Progenitor cell of endocrine pancreas (in vitro differentiated cells): Measurements from ENCODE around the gene NUMA1. TPM values are rescaled to one million over a fixed set of nuclear protein-coding genes. Genes with fewer than 3 reads are reported as not detected.

Experiments
- DNase-seq: peaks from one replicate; pipeline ENCODE4 v3.0.0; 2021; ENCODE audit warnings: low spot score; ENCODE audit not compliant: unreplicated experiment
- H3K27ac Mint-ChIP-seq: 2 replicates; pipeline ENCODE4 v1.8.0; 2021; ENCODE audit warnings: mild to moderate bottlenecking, moderate library complexity, mixed read lengths
- H3K27me3 Mint-ChIP-seq: 2 replicates; pipeline ENCODE4 v1.8.0; 2021; ENCODE audit warnings: mixed read lengths
- H3K36me3 Mint-ChIP-seq: 2 replicates; pipeline ENCODE4 v1.8.0; 2022; ENCODE audit warnings: mixed read lengths; ENCODE audit not compliant: insufficient read depth
- H3K4me1 Mint-ChIP-seq: 2 replicates; pipeline ENCODE4 v1.8.0; 2021; ENCODE audit warnings: low read depth, mixed read lengths
- H3K4me3 Mint-ChIP-seq: 2 replicates; pipeline ENCODE4 v1.8.0; 2021; ENCODE audit warnings: low read depth, mild to moderate bottlenecking, moderate library complexity, mixed read lengths
- H3K9me3 Mint-ChIP-seq: 2 replicates; pipeline ENCODE4 v1.8.0; 2021; ENCODE audit warnings: low read depth, mixed read lengths
- CTCF ChIP-seq: fragments of 200-600 bp; sonication (generic); IDR thresholded peaks from one replicate; pipeline ENCODE4 v1.5.0; 2021; ENCODE audit warnings: antibody characterized with exemption, mild to moderate bottlenecking; ENCODE audit not compliant: unreplicated experiment
- total RNA-seq: library from RNA; stranded (reverse); gene quantifications from 2 replicates; pipeline ENCODE4 v1.2.1, GENCODE V29; 2021

NUMA1 gene
- total RNA-seq, 1 donor from 2014 or later: 255 TPM

GRCh38 chr11:72012897-72013721 is 67.2 kb downstream of the NUMA1 start:
- TF ChIP-seq CTCF: no peak
- Mint-ChIP-seq H3K36me3 (peaks cover 36% of the 10 kb centered on the region), H3K27ac (no peak overlapping the region), H3K27me3 (no peaks in the 10 kb centered on the region), H3K4me1 (no peaks in the 10 kb centered on the region), H3K9me3 (no peaks in the 10 kb centered on the region), H3K4me3 (no peak overlapping the region)
- no peak for DNase-seq

- peaks cover 37% of the 10 kb centered on the region for H3K36me3 Mint-ChIP-seq
- no peaks in the 10 kb centered on the region for H3K27me3 Mint-ChIP-seq
- H3K4me1 Mint-ChIP-seq: no peaks in the 10 kb centered on the region
- DNase-seq: no peak
- H3K9me3 Mint-ChIP-seq: no peaks in the 10 kb centered on the region
- no peak overlapping the region for H3K4me3 Mint-ChIP-seq
- no peak for TF ChIP-seq CTCF
- no peak overlapping the region for H3K27ac Mint-ChIP-seq
These were observed 68.2 kb downstream of the NUMA1 start for GRCh38 chr11:72012091-72012630.

GRCh38 chr11:72010529-72011233 is 69.7 kb downstream of the NUMA1 start:
- H3K9me3 Mint-ChIP-seq: no peaks in the 10 kb centered on the region
- H3K4me1 Mint-ChIP-seq: no peaks in the 10 kb centered on the region
- no peak for TF ChIP-seq CTCF
- no peak for DNase-seq
- no peaks in the 10 kb centered on the region for H3K27me3 Mint-ChIP-seq
- no peak overlapping the region for H3K27ac Mint-ChIP-seq
- peaks cover 37% of the 10 kb centered on the region for H3K36me3 Mint-ChIP-seq
- no peak overlapping the region for H3K4me3 Mint-ChIP-seq

GRCh38 chr11:72009156-72009555 is 71.2 kb downstream of the NUMA1 start:
- TF ChIP-seq CTCF: no peak
- H3K4me3 Mint-ChIP-seq: no peak overlapping the region
- no peaks in the 10 kb centered on the region for H3K9me3 Mint-ChIP-seq
- no peaks in the 10 kb centered on the region for H3K27me3 Mint-ChIP-seq
- DNase-seq: no peak
- H3K36me3 Mint-ChIP-seq: peaks cover 24% of the 10 kb centered on the region
- H3K4me1 Mint-ChIP-seq: no peaks in the 10 kb centered on the region
- peak overlapping the region; percentile 86 for H3K27ac Mint-ChIP-seq

GRCh38 chr11:72008728-72009127 is 71.6 kb downstream of the NUMA1 start:
- Mint-ChIP-seq H3K27ac (peak overlapping the region; percentile 86), H3K9me3 (no peaks in the 10 kb centered on the region), H3K27me3 (no peaks in the 10 kb centered on the region), H3K4me1 (no peaks in the 10 kb centered on the region), H3K36me3 (peaks cover 24% of the 10 kb centered on the region), H3K4me3 (no peak overlapping the region)
- no peak for TF ChIP-seq CTCF
- no peak for DNase-seq
